Mesodermal cell (in vitro differentiated cells): ENCODE data around the gene PROX2.

Experiments
- H3K27ac ChIP-seq: 2 replicates; pipeline ENCODE4 v1.7.0; 2013; ENCODE audit warnings: mild to moderate bottlenecking, low read depth, low read length, moderate library complexity; ENCODE audit not compliant: severe bottlenecking
- H3K36me3 ChIP-seq: 2 replicates; pipeline ENCODE4 v1.7.1; 2013; ENCODE audit warnings: mild to moderate bottlenecking, low read length, moderate library complexity; ENCODE audit not compliant: control insufficient read depth, insufficient read depth
- H3K4me1 ChIP-seq: one replicate; pipeline ENCODE4 v1.7.1; 2013; ENCODE audit warnings: mild to moderate bottlenecking, low read length; ENCODE audit not compliant: insufficient read depth, control insufficient read depth, poor library complexity, severe bottlenecking
- H3K4me3 ChIP-seq: 2 replicates; pipeline ENCODE4 v1.7.0; 2013; ENCODE audit warnings: low read length, control low read depth, mild to moderate bottlenecking; ENCODE audit not compliant: insufficient read depth, poor library complexity, severe bottlenecking; ENCODE audit errors: extremely low read depth
- H3K9me3 ChIP-seq: 2 replicates; pipeline ENCODE4 v1.7.1; 2013; ENCODE audit warnings: mild to moderate bottlenecking, low read length, moderate library complexity; ENCODE audit not compliant: control insufficient read depth
- WGBS, 2 experiments: methylation state at CpG; one replicate each; pipeline ENCODE4 v1.1.5; 2013; ENCODE audit warnings: missing lambda C conversion rate in 2 of 2; ENCODE audit not compliant: insufficient coverage in 2 of 2; 5-methylcytosine and 5-hydroxymethylcytosine counted together

The PROX2 gene

GRCh38 chr14:74860899-74861733 lies 14.8 kb downstream of the PROX2 start:
- 5 to 23% methylated on average over 4 to 5 of the region's 7 CpGs for WGBS, 2 experiments
- no peaks in the 10 kb centered on the region for H3K9me3 ChIP-seq
- no peak overlapping the region for H3K4me3 ChIP-seq
- no peak overlapping the region for H3K27ac ChIP-seq
- no peaks in the 10 kb centered on the region for H3K4me1 ChIP-seq
- H3K36me3 ChIP-seq, result no peaks in the 10 kb centered on the region

GRCh38 chr14:74859757-74860552 lies 16.0 kb downstream of the PROX2 start:
- no peaks in the 10 kb centered on the region for H3K36me3 ChIP-seq
- H3K27ac ChIP-seq, result no peak overlapping the region
- WGBS, 2 experiments, result 69 to 73% methylated on average over 6 to 8 of the region's 10 CpGs
- H3K4me3 ChIP-seq, result no peak overlapping the region
- H3K9me3 ChIP-seq, result no peaks in the 10 kb centered on the region
- no peaks in the 10 kb centered on the region for H3K4me1 ChIP-seq

DNA sequence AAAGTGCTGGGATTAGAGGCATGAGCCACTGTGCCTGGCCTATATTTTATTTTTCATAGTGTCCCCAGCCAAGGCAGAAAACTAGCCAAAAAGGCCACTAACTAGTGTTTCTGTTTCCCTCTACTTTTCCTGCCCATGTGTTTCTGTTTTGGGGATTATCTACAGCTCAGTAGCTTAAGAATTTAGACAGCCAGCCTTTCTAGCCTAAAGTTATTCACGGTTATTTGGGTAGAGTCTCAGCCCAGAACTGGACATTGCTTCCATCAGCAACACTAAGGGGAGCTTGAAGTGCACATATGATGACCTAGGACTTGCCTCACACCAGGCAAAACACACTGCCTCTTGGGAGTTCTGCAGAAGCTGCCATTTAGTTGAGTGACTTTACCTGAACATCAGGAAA lies 17.9 kb downstream of the PROX2 start:
- WGBS, 2 experiments, result no CpG with 5 or more reads among the region's 1 CpG
- H3K4me1 ChIP-seq, result no peaks in the 10 kb centered on the region
- no peak overlapping the region for H3K4me3 ChIP-seq
- no peaks in the 10 kb centered on the region for H3K9me3 ChIP-seq
- no peaks in the 10 kb centered on the region for H3K36me3 ChIP-seq
- H3K27ac ChIP-seq, result no peak overlapping the region

- H3K4me3 ChIP-seq, result no peak overlapping the region
- no peaks in the 10 kb centered on the region for H3K4me1 ChIP-seq
- no peaks in the 10 kb centered on the region for H3K36me3 ChIP-seq
- H3K27ac ChIP-seq, result no peak overlapping the region
- no peaks in the 10 kb centered on the region for H3K9me3 ChIP-seq
- 80 to 83% methylated on average over 1 of the region's 1 CpG for WGBS, 2 experiments
Measured at GRCh38 chr14:74856366-74856765, 19.6 kb downstream of the PROX2 start.

GRCh38 chr14:74855945-74856344 lies 20.0 kb downstream of the PROX2 start:
- H3K4me3 ChIP-seq, result no peak overlapping the region
- H3K9me3 ChIP-seq, result no peaks in the 10 kb centered on the region
- no peaks in the 10 kb centered on the region for H3K36me3 ChIP-seq
- no peaks in the 10 kb centered on the region for H3K4me1 ChIP-seq
- 50 to 61% methylated on average over 2 to 3 of the region's 4 CpGs for WGBS, 2 experiments
- H3K27ac ChIP-seq, result no peak overlapping the region

DNA sequence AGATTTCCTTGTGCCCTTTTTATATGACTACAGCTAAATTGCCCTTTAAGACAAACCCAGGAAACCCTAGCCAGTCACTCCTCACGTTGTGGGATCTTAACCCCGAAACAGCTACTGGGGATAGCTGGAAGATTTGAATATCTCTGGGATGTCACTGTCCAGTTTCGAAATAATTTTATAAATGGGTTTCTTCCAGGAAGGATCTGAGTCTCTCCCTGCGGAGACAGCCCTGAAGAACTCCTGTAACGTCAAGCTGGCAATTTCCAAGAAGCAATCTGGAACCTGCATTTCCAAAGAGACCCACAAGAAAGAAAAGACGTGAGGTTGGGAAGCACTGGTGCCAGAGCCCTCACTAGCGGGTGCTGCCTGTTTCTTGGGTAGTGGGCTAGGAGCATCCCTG lies 20.9 kb downstream of the PROX2 start:
- no peaks in the 10 kb centered on the region for H3K36me3 ChIP-seq
- H3K9me3 ChIP-seq, result no peaks in the 10 kb centered on the region
- no peaks in the 10 kb centered on the region for H3K4me1 ChIP-seq
- WGBS, 2 experiments, result 90 to 93% methylated on average over 6 to 7 of the region's 7 CpGs
- no peak overlapping the region for H3K4me3 ChIP-seq
- H3K27ac ChIP-seq, result no peak overlapping the region

- no peak overlapping the region for H3K27ac ChIP-seq
- no peak overlapping the region for H3K4me3 ChIP-seq
- WGBS, 2 experiments, result no CpG with 5 or more reads among the region's 4 CpGs
- no peaks in the 10 kb centered on the region for H3K4me1 ChIP-seq
- H3K9me3 ChIP-seq, result no peaks in the 10 kb centered on the region
- H3K36me3 ChIP-seq, result no peaks in the 10 kb centered on the region
Measured at GRCh38 chr14:74853581-74853980, 22.4 kb downstream of the PROX2 start.

DNA sequence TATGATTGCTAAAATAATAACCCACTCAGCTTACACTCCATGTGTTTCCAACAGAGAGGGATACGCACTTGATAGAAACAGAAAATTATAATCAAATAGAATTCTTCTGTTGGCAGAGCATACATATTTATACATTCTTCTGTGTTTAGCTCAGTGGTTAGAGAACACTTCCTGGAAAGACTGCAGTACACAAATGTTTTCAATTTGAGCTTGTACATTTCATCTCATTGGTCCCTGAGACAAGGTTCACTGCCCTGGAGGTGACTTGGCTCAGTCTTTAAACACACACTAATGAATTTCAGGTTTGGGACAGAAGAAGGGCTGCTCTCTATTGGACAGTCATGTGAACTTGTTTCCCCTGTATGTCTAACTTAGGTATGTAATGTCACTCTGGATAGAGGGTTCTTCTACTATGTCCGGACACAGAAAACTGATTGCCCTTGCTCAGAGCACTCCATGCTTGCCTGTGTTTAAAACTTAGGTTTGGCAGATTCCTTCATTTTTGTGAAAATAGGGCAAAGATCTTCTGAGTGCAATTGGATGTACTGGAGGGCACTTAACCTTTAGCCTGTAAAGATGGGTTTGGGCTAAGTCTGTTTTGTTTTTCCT lies 22.9 kb downstream of the PROX2 start:
- Histone ChIP-seq H3K9me3 (no peaks in the 10 kb centered on the region), H3K4me1 (no peaks in the 10 kb centered on the region), H3K4me3 (no peak overlapping the region), H3K36me3 (no peaks in the 10 kb centered on the region), H3K27ac (no peak overlapping the region)
- WGBS, 2 experiments, result no CpG with 5 or more reads among the region's 2 CpGs

- Histone ChIP-seq H3K4me1 (no peaks in the 10 kb centered on the region), H3K27ac (no peak overlapping the region), H3K9me3 (no peaks in the 10 kb centered on the region), H3K4me3 (no peak overlapping the region), H3K36me3 (no peaks in the 10 kb centered on the region)
- whole genome bisulfite sequencing, 2 experiments, result 67 to 100% methylated on average over 1 of the region's 2 CpGs
Measured at GRCh38 chr14:74848768-74849167, 27.2 kb downstream of the PROX2 start.

GRCh38 chr14:74846968-74847665 lies 28.8 kb downstream of the PROX2 start:
- Histone ChIP-seq H3K4me3 (no peak overlapping the region), H3K27ac (no peak overlapping the region), H3K4me1 (no peaks in the 10 kb centered on the region), H3K9me3 (no peaks in the 10 kb centered on the region), H3K36me3 (no peaks in the 10 kb centered on the region)
- WGBS, 2 experiments, result 91% methylated on average over 1 of the region's 1 CpG; no CpG with 5 or more reads in 1 of the 2 experiments
